Right lobe of liver (tissue), 4 donors: ENCODE data around the gene KLHL24.

ENCODE experiments used
- CTCF ChIP-seq, 4 donors: fragments of 200-600 bp in 3 of 4; fragments of 450-650 bp in 1 of 4; IDR thresholded peaks; one replicate each; pipeline versions ENCODE4 v1.5.1 to v1.8.0; 2016 to 2022; ENCODE audit warnings: antibody characterized with exemption in 4 of 4, mild to moderate bottlenecking in 2 of 4
- POLR2A ChIP-seq: fragments of 450-650 bp; IDR thresholded peaks from one replicate; pipeline ENCODE4 v1.6.1; 2017; ENCODE audit warnings: antibody characterized with exemption, mild to moderate bottlenecking
- donor health status: DM: no; HTN: no; CAD: no.
- donor health status: DM: no; HTN: no; CAD: no.
- donor health status: DM: no; HTN: yes; CAD: no.

- TF ChIP-seq CTCF (IDR thresholded peaks at IDR 0.05) (no peak), POLR2A (no peak)
Observed at GRCh38 chr3:183680061-183680460, 44.6 kb downstream of the KLHL24 start.
